RCC 7860 (cell line): ENCODE data around the gene ETFB.
"Not testable (repeated sequence)": the region's sequence is repeated elsewhere in the genome, so short reads cannot be mapped to it uniquely, and the experiment has no call there.

ENCODE experiments used
- DNase-seq: peaks from one replicate; pipeline ENCODE4 v3.0.0-alpha.2; 2015; ENCODE audit warnings: low spot score
- FAIRE-seq: peaks from 2 replicates; lab custom pipeline; 2012; peaks lifted over from hg19 to GRCh38; lab: Jason Lieb, UNC

The ETFB gene

DNA sequence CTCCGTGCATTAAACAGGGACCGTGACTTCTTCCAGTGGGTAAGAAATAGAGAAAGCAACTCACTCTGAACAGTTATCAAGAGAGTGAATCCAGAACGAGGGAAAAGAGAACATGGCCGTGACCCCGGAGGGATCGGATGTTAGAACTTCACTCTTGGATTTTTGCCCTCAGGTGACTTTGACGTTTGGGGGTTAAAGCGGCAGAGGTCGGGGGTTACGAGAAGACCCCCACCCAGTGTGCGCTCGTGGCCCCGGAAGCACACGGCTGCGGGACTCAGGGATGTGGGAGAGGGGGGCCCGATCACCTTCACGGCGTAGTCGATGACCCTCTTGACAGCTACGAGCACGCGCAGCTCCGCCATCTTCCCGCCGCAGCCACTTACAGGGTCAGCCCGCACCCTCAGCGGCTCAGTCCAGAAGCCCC is at the start of gene ETFB:
Gene ETFB, minus strand, starts transcription at position 424 of the 424 bp plus-strand sequence. Its CDS starts 62 bp downstream, at position 362.
- DNase-seq (no peak), FAIRE-seq (no peak)

DNA sequence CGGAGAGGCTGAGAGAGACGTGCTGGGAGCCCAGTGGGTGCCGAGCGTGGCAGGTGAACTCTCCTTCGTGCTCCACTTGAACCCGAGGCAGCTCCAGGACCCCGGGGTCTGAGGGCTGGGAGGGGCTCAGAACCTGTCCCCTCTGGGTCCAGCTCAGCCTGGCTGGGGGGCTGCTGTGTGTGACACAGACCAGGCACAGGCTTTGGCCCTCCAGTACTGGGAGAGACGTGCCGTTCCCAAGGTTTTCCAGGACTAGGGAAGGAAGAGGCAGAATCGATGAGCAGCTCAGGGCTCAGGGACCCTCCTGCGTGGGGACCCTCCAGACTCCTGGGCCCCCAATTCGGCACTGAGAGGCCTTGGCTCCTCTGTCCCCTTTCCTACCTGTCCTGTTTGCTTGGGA is 49.0 kb upstream of the ETFB start:
- no peak for DNase-seq
- FAIRE-seq, result no peak

DNA sequence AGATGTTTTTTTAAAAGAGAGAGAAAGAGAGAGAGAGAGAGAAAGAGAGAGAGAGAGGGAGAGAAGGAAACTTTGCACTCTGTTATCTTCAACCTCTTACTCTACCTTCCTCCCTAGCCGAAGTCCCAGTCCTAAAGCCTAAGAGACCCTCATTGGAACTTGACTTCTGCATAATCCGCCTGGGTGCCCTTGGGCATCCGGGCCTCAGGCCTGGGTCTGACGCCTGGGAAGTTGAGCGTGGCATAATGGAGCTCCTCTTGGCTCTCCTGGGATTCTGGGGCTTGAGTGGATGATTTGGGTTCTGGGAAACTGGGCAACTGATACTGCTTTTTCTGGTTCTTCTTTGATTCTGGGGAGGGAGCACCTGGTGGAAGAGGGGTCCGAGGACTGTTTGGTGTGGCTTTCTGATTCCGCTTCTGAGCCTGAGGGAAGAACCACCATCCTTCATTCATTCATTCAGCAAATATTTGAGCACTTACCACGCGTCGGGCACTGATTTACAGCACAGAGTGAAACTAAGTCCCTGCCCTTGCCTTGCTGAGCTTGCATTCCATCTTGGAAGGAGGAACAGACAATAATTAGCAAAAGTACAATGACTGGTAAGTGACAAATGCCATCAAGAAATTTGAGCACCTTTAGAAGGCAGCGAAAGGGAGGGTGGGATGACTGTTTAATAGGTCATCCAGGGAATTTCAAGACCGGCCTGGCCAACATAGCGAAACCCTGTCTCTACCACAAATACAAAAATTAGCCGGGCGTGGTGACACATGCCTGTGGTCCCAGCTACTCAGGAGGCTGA is 45.0 kb upstream of the ETFB start:
- FAIRE-seq, result no peak
- DNase-seq, result peak; percentile 5

DNA sequence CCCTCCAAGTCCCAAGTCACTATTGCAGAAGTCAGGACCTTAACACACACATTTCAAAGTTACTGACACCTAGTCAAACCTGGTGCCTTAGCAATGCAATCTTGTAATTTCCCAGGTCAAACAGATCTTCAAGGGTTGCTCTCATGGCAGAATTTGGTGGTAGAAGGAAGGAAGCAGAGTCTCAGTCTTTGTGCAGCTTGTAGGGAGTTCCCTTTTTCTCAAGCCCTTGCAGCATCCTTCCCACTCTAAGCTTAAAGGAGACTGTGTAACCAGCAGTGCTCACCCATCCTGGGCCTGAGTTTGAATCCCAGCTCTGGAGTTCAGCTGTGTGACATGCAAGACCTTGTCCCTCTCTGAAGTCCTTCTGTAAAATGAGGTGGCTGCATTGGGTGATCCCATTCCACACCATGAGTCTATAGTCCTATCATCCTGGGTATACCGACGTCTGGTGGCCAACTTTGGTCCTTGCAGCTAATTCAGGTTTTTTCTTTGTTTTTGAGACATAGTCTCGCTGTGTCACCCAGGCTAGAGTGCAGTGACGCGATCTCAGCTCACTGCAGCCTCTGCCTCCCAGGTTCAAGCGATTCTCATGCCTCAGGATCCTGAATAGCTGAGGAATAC is 41.4 kb upstream of the ETFB start:
- FAIRE-seq (no peak), DNase-seq (no peak)

DNA sequence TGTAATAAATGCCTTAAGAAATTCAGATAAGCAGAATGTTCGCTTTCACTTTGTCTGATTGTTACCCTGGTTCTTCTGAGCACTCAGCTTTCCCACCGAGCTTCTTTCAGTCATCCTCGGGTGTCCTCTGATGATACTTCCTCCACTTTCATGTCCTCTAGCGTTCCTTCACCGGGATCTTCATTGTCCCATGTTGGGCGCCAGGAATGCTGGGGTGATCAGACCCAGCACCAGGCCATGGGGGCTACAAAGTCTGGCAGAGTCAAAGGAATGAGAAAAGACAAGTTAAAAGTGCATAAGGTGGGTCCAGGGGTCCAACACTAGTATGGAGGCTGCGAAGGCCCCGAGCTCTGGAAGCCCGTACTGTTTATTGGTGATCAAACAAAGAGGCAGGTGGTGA is 35.9 kb upstream of the ETFB start:
- no peak for FAIRE-seq
- no peak for DNase-seq

DNA sequence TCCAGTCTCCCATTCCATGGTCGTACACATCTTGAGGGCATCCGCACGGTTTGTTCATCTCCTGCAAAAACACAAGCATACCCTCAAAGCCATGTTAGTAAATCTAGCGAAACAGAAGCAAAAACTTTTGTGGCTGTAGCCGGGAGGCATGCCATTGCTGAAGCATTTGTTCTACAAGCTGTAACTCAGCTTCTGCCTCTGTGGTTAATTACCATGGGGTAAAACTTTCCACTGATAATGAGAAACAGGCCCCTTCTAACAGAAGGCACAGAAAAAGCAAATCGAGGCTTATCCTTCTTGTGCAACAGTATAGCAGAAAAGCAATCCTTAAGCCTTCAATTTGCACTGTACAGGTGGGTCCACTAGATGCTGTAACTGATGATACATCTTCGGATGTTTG is 33.7 kb upstream of the ETFB start:
- FAIRE-seq, DNase-seq: not testable (repeated sequence)

DNA sequence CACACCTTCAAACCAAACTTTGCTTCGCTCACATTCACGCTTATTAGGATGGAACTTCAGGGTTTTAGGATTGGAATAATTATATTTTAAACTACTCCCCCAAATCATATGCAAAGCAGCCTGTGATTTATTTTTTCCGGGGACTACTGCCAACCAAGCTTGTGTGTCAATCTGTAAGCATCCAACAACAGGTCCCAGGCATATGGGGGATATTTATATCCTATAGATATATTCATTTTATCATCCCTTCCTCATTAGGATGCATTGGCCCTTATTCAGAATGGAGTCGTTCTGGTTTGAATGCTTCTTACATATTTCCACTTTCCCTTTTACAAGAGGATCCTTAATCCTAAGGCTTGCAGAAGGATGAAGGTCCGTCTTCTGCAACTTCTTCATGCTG is 33.0 kb upstream of the ETFB start:
- no peak for DNase-seq
- FAIRE-seq, result no peak

DNA sequence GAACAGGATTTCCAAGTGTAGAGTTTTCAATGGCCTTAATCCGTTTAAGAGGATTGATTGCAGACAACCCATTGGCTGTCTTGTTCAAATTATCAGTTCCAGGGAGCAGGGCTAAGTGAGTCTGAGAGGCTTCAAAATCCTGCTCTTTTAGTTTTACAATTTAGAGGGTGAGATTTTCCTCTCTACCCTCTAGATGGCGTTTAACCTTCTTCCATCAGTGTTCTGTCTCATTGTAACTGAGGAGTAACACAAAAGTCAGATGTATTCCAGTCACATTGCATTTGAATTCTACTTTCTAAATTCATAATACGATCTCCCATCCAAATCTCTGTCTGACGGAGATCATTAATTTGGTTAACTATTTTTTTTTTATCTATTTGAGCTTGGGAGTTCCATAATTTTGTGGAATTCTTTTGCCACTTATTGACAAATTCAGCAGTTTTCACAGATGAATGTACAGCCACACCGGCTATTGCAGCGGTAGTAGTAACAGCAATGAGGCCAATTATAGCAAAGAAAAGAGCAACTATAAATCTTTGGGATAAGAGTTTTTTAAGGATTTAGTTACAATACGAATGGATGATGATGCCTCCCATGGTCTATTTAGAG is 32.0 kb upstream of the ETFB start:
- FAIRE-seq (no peak), DNase-seq (no peak)

DNA sequence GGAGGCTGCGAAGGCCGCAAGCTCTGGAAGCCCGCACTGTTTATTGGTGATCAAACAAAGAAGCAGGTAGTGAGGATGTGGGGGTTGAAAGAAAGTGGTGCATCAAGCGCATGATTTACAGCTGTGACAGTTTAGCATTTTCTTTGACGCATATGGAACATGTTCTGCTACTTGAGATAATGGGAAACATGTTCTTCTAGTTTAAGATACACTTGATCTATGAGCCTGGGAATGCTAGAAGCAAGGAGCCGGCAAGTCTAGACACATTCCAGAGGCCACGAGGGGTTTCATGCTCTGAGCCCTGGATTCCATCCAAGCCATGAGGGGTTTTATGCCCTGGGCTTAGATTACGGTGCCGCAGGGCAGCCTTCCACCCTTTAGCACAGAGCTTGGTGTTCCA is 31.3 kb upstream of the ETFB start:
- FAIRE-seq, DNase-seq: not testable (repeated sequence)

DNA sequence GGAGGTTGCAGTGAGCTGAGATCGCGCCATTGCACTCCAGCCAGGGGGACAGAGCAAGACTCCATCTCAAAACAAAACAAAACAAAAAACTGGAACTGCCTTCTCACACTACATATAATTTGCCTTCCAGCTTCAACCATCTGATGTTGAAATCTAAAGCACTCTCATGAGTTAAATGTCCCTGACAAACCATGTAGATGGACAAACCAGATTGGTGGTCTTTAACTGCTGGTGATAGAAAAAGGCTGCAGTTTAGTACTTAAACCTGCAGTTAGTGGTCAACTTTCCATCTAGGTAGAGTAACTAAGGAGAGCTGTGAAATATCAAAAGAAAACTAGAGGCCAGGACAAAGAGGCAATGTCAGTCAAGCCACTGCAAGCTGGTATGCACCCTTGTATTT is 30.0 kb upstream of the ETFB start:
- DNase-seq (no peak), FAIRE-seq (no peak)

DNA sequence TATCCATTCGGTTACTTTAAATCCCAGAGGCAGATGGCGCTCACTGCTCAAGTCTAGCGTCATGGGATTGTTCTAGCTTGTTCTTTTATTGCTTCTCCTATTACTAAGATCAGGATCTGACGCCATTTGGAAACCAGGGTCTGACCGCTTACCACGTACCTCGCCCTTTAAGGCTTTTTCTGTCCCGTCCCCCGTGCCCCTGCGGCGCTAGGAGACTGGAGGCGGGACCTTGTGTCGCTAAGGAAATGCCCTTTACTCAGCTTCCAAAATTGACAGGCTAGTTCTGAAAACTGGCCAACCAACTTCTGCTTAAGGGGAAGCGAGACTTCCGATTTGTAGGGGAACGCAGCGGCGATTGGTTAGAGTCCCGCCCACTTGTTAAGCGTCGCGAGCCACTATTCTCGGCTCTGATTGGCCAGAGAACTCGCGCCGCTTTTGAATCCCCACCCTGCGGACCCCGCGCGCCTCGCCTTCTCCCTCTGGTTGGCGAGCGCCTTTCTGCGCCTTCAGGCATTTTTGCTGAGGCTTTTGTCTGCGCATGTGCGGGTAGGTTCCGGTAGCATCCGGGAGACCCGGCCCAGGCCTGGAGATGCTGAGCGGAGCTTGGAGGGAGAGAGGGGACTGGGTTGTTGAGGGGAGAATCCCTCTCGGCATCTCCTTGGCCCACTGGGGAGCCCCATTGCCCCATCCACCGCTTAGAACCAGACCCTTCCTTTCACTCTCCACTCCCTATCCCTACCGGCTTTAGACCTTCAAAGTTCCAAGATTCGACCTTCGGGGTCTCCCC is 28.1 kb upstream of the ETFB start:
- peak; percentile 90 for FAIRE-seq
- peak; percentile 93 for DNase-seq

DNA sequence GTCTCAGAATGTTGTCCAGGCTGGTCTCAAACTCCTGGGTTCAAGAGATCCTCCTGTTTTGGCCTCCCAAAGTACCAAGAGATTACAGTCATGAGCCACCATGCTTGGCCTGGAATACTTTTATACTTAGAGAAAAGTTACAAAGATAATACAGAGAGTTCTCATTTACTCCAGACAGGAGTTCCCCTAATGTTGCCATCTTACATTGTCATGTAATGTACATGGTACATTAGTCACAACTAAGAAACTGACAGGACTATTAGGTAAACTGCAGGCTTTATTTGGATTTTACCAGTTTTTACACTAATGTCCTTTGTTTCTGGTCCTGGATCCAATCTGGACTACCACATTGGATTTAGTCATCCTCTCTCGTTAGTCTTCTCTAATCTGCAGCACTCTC is 26.5 kb upstream of the ETFB start:
- no peak for FAIRE-seq
- no peak for DNase-seq

DNA sequence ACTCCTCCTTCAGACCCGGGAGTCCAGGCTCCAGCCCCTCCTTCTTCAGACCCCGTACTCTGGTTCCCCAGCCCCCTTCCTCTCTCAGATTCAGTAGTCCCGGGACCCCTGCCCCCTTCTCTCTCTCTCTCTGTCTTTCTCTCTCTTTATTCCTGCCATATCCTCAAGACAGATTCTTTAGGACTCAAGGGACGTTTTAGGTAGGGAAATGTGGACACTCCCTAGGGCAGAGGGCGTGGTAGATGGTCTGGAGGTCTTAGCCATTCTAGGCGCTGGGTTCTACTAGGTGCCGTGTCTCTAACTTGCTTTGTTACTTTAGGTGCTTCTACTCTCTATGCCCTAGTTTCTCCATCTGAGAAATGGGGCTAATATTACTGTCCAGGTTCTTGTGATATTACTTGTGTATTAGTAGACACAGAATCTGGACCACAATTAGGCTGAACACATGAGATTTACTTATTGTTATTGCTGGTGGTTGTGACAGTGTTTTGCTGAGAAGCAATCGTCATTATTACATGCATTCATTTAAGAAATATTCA is 25.0 kb upstream of the ETFB start:
- DNase-seq (no peak), FAIRE-seq (no peak)

DNA sequence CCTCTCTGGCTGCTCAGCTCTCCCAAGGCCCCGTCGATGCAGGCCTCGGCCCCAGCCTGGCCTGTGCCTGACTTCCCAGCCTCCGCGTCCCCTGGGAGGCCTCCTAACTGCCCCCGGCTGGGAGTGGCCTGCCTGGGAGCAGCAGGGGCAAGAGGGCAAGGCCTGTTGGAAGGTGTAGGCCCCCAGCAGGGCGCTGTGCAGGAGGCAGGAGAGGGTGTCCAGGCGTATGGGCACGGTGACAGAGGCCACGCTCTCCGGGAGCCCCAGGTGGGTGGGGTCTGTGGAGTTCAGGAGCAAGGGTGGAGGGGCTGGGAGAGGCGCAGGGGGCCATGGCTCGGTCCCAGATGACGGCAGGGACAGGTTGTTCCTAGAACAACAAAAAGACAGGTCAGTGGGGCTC is 23.0 kb upstream of the ETFB start:
- FAIRE-seq (no peak), DNase-seq (no peak)

DNA sequence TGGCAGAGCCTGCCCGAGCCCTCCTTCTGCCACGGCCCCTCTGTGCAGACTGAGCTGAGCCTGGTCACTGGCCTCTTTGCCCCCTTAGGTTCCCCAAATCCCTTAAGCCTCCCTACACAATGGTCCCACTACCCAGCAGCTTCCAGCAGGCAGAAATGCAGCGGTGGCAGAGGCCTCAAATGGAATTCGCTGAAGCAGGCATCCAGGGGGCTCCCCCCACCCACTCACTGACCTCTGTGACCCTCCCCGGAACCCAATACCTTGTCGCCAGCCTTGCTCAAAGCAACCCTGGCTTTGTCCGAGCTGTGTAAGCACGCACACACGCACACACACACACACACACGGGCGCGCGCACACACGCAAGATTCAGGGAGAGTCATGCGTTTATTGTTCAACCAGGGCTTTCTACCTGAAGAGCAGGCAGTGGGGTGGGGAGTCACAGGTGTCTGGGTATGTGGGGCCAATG is 21.8 kb upstream of the ETFB start, which contains the start of gene LIM2:
Gene LIM2, minus strand, starts transcription at position 51 of the 466 bp plus-strand sequence. CDS start 531 bp downstream, outside the sequence.
- FAIRE-seq (no peak), DNase-seq (no peak)

DNA sequence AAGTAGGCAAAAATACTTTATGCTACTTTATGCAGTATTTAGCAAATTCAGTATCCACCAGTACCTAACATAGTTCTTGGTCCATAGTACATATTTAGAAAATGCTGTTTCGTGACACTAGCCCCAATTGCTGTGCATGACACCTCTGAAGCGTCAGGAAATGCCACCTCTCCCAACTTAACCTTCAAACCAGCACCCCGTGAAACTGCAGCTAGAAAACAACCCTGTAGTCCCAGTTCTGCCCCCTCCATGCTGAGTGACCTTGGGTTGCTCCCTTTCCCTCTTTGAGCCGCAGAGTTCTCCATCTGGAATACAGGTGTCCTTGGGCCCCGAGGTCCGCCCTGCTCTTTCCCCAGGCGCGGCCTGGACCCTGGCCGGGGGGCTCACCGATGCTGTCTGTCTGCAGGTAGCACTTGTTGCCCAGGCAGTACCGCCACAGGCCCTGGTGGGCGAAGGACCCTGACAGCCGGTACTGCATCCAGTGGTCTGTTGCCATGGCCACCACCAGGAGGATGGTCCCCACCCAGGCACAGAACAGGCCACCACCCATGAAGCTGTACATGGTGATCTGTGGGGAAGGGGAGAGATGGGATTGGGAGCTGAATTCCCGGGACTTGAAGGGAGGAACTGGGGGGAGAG is 20.8 kb upstream of the ETFB start:
- DNase-seq, result no peak
- no peak for FAIRE-seq

DNA sequence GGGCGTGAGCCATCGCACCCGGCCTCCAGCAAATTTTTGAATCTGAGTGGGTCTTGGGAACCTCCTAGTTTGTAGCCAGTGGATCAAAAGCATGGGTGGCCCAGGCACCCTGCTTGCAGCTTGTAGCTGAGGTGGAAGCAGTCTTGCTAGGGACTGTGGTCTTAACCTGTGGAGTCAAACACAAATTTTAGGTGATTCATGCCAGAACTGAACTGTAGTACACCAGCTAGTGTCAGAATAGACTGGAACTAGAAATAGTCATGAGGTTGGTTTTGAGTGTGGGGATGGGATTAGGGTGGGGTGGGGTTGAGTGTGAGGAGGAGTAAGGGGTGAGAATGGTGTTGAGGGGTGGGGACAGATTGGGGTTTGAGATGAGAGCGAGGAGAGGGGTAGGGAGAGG is 15.8 kb upstream of the ETFB start:
- no peak for DNase-seq
- no peak for FAIRE-seq

DNA sequence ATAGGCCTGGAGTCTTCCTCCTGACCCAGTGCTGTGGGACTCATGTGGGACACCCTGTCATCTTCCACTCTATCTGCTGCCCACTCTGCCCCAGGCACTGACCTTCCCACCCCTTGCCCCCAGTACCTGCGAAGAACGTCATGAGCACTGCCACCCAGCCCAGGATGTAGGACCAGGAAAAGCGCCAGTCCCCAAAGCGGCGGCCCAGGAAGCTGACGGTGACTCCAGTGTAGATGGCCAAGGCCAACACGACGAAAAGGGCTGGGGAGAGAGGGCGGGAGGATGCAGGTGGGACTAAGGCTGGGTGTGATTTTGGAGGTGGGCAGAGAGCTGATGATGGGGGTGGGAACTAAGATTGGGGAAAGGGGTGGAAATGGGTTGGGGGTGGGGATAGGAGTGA is 14.2 kb upstream of the ETFB start:
- DNase-seq (no peak), FAIRE-seq (no peak)

DNA sequence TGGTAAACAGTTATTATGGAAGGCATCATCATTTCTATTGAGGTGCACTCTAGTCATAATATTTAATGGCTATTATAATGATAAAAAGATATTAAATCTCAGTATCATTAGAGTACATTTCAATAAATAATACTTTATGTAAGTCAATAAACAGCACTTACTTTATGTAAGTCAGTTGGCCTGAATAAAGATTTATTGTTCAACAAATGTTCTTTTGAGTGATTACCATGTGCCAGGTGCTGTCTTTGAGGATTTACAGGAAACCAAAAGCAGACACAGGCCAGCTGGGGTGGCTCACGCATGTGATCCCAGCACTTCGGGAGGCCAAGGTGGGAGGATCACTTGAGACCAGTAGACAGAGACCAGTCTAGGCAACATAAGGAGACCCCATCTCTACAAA is 11.2 kb upstream of the ETFB start:
- DNase-seq (no peak), FAIRE-seq (no peak)

DNA sequence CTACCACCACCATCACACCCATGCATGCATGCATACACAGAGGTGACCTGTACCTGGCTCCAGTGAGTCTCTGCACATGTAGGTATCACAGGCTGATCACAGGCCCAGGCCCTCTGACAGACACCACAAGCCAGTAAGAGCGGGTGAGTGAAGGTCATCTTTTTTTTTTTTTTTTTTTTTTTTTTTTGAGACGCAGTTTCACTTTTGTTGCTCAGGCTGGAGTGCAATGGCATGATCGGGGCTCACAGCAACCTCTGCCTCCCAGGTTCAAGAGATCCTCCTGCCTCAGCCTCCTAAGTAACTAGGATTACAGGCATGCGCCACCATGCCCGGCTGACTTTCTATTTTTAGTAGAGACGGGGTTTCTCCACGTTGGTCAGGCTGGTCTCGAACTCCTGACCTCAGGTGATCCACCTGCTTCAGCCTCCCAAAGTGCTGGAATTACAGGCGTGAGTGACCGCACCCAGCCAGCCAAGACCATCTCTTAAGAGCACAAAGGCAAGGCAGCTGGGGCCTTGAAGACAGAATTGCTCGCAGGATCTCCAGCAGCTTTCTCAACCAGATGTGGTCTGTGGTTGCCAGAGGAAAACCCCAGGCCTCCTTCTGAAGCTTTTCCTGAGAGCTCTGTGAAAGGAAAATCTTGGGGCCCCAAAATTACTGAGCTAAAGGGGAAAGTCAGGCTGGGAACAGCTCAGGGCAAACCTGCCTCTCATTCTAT is 9.5 kb upstream of the ETFB start:
- DNase-seq, result no peak
- FAIRE-seq, result no peak
